ENCODE results near the gene XYLB. TPM values are rescaled to one million over a fixed set of nuclear protein-coding genes. Genes with fewer than 3 reads are reported as not detected.
"Not testable (repeated sequence)": the region's sequence is repeated elsewhere in the genome, so short reads cannot be mapped to it uniquely, and the experiment has no call there.

XYLB gene
- total and polyA plus RNA-seq, 11 donors = 0.23 to 2.9 (median 0.61) TPM

- TF ChIP-seq CTCF (IDR thresholded peaks at IDR 0.05) = no peak
- H3K9me3 ChIP-seq = no peaks in the 10 kb centered on the region
- DNase-seq = peak in 3 of 5 donors; percentile 10 to 60 (median 50)
Measured at GRCh38 chr3:38404286-38404685, 57.7 kb downstream of the XYLB start.

GRCh38 chr3:38411591-38411990, 65.0 kb downstream of the XYLB start:
- no peaks in the 10 kb centered on the region for H3K9me3 ChIP-seq
- intact Hi-C loops (cut with DNase I) = no loop called here
- no peaks in the 10 kb centered on the region for H3K4me1 ChIP-seq
- no peak for TF ChIP-seq POLR2A (IDR thresholded peaks at IDR 0.05)
- TF ChIP-seq CTCF (IDR thresholded peaks at IDR 0.05) = no peak
- H3K36me3 ChIP-seq = no peaks in the 10 kb centered on the region
- no peak for DNase-seq
- ATAC-seq = no peak
- H3K27ac ChIP-seq = no peak overlapping the region
- H3K27me3 ChIP-seq = no peaks in the 10 kb centered on the region
- no peak overlapping the region for H3K4me3 ChIP-seq
- WGBS, 4 donors = 63 to 76% (median 68%) methylated on average over 1 of the region's 1 CpG

More at GRCh38 chr3:38404286-38404685, 57.7 kb downstream of the XYLB start:
- H3K27me3 ChIP-seq = no peaks in the 10 kb centered on the region
- intact Hi-C loops (cut with DNase I) = no loop called here
- peaks cover 0 to 29% (median 4%) of the 10 kb centered on the region in 9 donors for H3K36me3 ChIP-seq
- peak; percentile 47 to 91 (median 86) for ATAC-seq
- no peaks in the 10 kb centered on the region for H3K4me1 ChIP-seq
- no peak overlapping the region for H3K4me3 ChIP-seq
- 71 to 97% (median 75%) methylated on average over 5 of the region's 5 CpGs for WGBS, 4 donors
- no peak overlapping the region for H3K27ac ChIP-seq

GRCh38 chr3:38420758-38421157, 74.2 kb downstream of the XYLB start:
- 70 to 86% (median 77%) methylated on average over 5 of the region's 5 CpGs for WGBS, 4 donors

GRCh38 chr3:38421679-38422336, 75.2 kb downstream of the XYLB start:
- ATAC-seq = no peak

More at GRCh38 chr3:38420758-38421157, 74.2 kb downstream of the XYLB start:
- H3K27ac ChIP-seq; H3K4me1 ChIP-seq; DNase-seq; ATAC-seq; H3K9me3 ChIP-seq; H3K36me3 ChIP-seq; H3K27me3 ChIP-seq; H3K4me3 ChIP-seq; intact Hi-C loops (cut with DNase I): not testable (repeated sequence)

GRCh38 chr3:38426798-38427426, 80.3 kb downstream of the XYLB start:
- H3K27ac ChIP-seq; ATAC-seq; DNase-seq; H3K27me3 ChIP-seq; H3K4me3 ChIP-seq; intact Hi-C loops (cut with DNase I); H3K9me3 ChIP-seq; H3K36me3 ChIP-seq; H3K4me1 ChIP-seq: not testable (repeated sequence)
- WGBS, 4 donors = 47 to 70% (median 68%) methylated on average over 6 of the region's 6 CpGs

More at GRCh38 chr3:38421679-38422336, 75.2 kb downstream of the XYLB start:
- Histone ChIP-seq H3K36me3 (no peaks in the 10 kb centered on the region), H3K27ac (no peak overlapping the region), H3K4me1 (no peaks in the 10 kb centered on the region), H3K27me3 (no peaks in the 10 kb centered on the region), H3K9me3 (no peaks in the 10 kb centered on the region), H3K4me3 (no peak overlapping the region)
- TF ChIP-seq CTCF (IDR thresholded peaks at IDR 0.05) (no peak), POLR2A (IDR thresholded peaks at IDR 0.05) (no peak)
- no peak for DNase-seq
- WGBS, 4 donors = 75 to 80% (median 77%) methylated on average over 7 of the region's 7 CpGs
- intact Hi-C loops (cut with DNase I) = no loop called here

- 95 to 98% (median 96%) methylated on average over 4 to 5 of the region's 5 CpGs for WGBS, 4 donors
- ATAC-seq; H3K27ac ChIP-seq; DNase-seq; H3K4me1 ChIP-seq; intact Hi-C loops (cut with DNase I); H3K36me3 ChIP-seq; H3K4me3 ChIP-seq; H3K27me3 ChIP-seq: not testable (repeated sequence)
- peaks cover 0 to 45% (median 17%) of the 10 kb centered on the region in 12 donors for H3K9me3 ChIP-seq
Measured at GRCh38 chr3:38432871-38433658, 86.5 kb downstream of the XYLB start.

GRCh38 chr3:38433661-38434060, 87.1 kb downstream of the XYLB start:
- H3K27ac ChIP-seq; H3K36me3 ChIP-seq; H3K4me3 ChIP-seq; intact Hi-C loops (cut with DNase I); ATAC-seq; DNase-seq; H3K27me3 ChIP-seq: not testable (repeated sequence)
- H3K9me3 ChIP-seq = peaks cover 0 to 51% (median 20%) of the 10 kb centered on the region in 12 donors
- H3K4me1 ChIP-seq = peaks cover 0 to 10% (median 0%) of the 10 kb centered on the region in 12 donors
- 72 to 83% (median 74%) methylated on average over 2 of the region's 2 CpGs for WGBS, 4 donors
